Measurements from ENCODE around the gene PTPRN2. TPM values are rescaled to one million over a fixed set of nuclear protein-coding genes. Genes with fewer than 3 reads are reported as not detected.

PTPRN2 gene
- total RNA-seq, 2 experiments from 2014 or later: 0.70 TPM; not detected in 1

DNA sequence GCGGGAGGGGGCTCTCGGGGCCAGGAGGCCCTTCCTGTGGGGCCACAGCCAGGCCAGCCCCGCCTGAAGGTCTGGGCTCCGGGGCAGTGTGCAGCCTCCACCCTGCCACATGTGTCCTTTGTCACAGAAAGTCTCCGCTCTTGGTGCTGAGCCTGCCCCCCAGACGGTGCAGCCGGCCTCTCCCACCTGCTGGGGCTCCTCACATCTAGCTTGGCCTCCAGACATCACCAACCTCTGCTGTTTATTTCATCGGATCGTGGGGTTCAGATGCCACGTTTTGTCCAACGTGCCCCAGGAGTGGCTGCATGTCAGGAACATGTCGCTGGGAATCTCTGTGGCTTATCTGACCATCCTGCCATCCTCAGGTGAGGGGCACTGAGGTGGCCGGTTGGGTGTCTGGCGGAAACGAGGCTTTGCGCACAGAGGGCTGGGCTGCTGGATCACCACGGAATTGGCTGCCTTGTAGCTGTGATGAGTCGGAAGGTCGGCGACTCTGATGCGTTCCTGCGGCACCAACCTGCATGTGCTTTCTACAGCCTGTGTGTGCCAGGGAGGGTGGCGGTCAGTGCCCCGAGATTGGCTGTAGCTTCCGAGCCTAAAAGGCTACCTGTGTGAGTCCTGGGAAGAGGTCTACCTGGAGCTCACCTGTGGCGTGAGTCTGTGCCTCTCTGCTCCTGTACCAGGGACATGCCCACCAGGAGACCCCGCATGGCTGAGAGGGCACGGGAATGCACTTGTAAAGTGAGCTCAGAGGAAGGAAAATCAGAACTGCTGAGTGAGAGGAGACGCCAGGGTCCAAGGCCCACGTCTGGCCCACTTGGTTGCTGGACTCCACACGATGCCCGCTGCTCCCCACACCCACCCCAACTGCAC, 934.4 kb downstream of the PTPRN2 start:
- H3K4me3 ChIP-seq (ENCODE audit: low read depth, low read length, poor library complexity, severe bottlenecking): no peak overlapping the region
- ChIA-PET CTCF (ENCODE audit: unreplicated experiment) (interaction anchor here (0.7 kb wide), 1 partner anchor 219 kb away, joined by 3 read pairs; no protein-coding TSS in a partner anchor), POLR2A (interaction anchor here (0.5 kb wide), 1 partner anchor 680 kb away, joined by 3 read pairs; no protein-coding TSS in a partner anchor)
- TF ChIP-seq, protein P1, sequence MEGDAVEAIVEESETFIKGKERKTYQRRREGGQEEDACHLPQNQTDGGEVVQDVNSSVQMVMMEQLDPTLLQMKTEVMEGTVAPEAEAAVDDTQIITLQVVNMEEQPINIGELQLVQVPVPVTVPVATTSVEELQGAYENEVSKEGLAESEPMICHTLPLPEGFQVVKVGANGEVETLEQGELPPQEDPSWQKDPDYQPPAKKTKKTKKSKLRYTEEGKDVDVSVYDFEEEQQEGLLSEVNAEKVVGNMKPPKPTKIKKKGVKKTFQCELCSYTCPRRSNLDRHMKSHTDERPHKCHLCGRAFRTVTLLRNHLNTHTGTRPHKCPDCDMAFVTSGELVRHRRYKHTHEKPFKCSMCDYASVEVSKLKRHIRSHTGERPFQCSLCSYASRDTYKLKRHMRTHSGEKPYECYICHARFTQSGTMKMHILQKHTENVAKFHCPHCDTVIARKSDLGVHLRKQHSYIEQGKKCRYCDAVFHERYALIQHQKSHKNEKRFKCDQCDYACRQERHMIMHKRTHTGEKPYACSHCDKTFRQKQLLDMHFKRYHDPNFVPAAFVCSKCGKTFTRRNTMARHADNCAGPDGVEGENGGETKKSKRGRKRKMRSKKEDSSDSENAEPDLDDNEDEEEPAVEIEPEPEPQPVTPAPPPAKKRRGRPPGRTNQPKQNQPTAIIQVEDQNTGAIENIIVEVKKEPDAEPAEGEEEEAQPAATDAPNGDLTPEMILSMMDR (conservative IDR thresholded peaks at IDR 0.05; ENCODE audit: low read length): no peak
- no peak for TF ChIP-seq EZH2phosphoT487 (IDR thresholded peaks at IDR 0.05; ENCODE audit: borderline replicate concordance, low read depth, low read length)
- H2AFZ ChIP-seq (ENCODE audit: low read length): no peak overlapping the region
- intact Hi-C loops (cut with micrococcal nuclease; ENCODE audit: unreplicated experiment): no loop called here
- BruUV-seq (replicated peaks): no TSS peak
- H3K36me3 ChIP-seq (ENCODE audit: insufficient read depth, low read length): no peaks in the 10 kb centered on the region
- no peak for DNase-seq (ENCODE audit: low spot score)
- H3K9me2 ChIP-seq (ENCODE audit: insufficient read depth, low read length): no peaks in the 10 kb centered on the region
- no peaks in the 10 kb centered on the region for H3K79me2 ChIP-seq (ENCODE audit: insufficient read depth, low read depth, low read length)
- no peak overlapping the region for H3K27ac ChIP-seq (ENCODE audit: low read depth, low read length, poor library complexity, severe bottlenecking)
- H3K9me3 ChIP-seq (ENCODE audit: low read length): no peaks in the 10 kb centered on the region
- H3K4me2 ChIP-seq (ENCODE audit: low read length): no peak overlapping the region
- H4K20me1 ChIP-seq (ENCODE audit: insufficient read depth, low read length): no peaks in the 10 kb centered on the region
- H3K4me1 ChIP-seq (ENCODE audit: insufficient read depth, low read length, poor library complexity, severe bottlenecking): no peaks in the 10 kb centered on the region

DNA sequence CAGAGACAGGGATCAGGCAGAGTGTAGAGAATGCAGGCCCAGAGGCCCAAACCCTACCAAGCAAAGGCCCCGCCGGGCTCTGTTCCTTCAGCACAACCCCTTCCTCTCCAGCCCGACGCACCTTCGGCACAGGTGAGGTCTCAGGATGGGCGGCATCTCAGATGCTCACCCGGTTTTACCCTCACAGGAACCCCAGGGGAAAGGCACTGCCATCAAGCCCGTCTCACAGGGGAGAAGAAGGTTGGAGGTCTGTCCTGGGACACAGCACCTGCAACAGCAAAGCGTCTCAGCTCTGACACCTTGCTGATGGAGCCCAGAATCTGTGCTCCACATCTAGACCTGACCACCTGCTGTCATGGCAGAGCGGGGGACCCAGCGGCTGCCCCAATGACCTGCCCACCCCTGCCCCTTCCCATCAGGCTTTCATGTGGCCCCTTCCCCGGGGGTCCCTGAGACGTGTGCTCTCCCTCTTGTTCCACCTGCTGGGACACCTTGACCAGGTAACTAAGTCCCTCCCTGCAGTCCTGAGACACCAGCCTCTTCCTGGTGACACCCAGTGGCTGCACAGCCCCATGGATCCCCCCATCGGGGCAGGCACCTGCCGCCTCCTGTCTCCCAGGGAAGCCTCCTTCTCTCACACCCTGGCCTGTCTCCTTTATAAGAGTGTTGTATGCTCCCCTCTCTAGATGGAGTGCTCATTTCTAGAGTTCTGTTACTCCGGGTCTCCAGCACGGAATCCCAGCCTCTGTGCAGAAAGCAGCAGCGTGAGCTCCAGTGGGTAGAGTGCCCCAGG, 935.3 kb downstream of the PTPRN2 start:
- no TSS peak for BruUV-seq (replicated peaks)
- Histone ChIP-seq H3K79me2 (ENCODE audit: insufficient read depth, low read depth, low read length) (no peaks in the 10 kb centered on the region), H2AFZ (ENCODE audit: low read length) (no peak overlapping the region), H3K4me3 (ENCODE audit: low read depth, low read length, poor library complexity, severe bottlenecking) (no peak overlapping the region), H3K4me1 (ENCODE audit: insufficient read depth, low read length, poor library complexity, severe bottlenecking) (no peaks in the 10 kb centered on the region), H3K9me3 (ENCODE audit: low read length) (no peaks in the 10 kb centered on the region), H3K9me2 (ENCODE audit: insufficient read depth, low read length) (no peaks in the 10 kb centered on the region), H3K27ac (ENCODE audit: low read depth, low read length, poor library complexity, severe bottlenecking) (no peak overlapping the region), H3K36me3 (ENCODE audit: insufficient read depth, low read length) (no peaks in the 10 kb centered on the region), H3K4me2 (ENCODE audit: low read length) (no peak overlapping the region), H4K20me1 (ENCODE audit: insufficient read depth, low read length) (no peaks in the 10 kb centered on the region)
- no peak for DNase-seq (ENCODE audit: low spot score)
- CTCF ChIA-PET (ENCODE audit: unreplicated experiment): no interaction called here
- TF ChIP-seq, protein P1 (conservative IDR thresholded peaks at IDR 0.05; ENCODE audit: low read length): no peak
- TF ChIP-seq EZH2phosphoT487 (IDR thresholded peaks at IDR 0.05; ENCODE audit: borderline replicate concordance, low read depth, low read length): no peak
- intact Hi-C loops (cut with micrococcal nuclease; ENCODE audit: unreplicated experiment): no loop called here
- POLR2A ChIA-PET: no interaction called here

All from OCI-LY7 (cell line).